SK-N-MC (cell line): ENCODE results near the gene DNER.

ENCODE experiments used
- DNase-seq: peaks from one replicate; pipeline ENCODE4 v3.0.0-alpha.2; 2011; ENCODE audit warnings: low read depth, low spot score
- H3K27ac ChIP-seq: fragments of 200-600 bp; sonication (generic); 2 replicates; pipeline ENCODE4 v1.5.1; 2016; ENCODE audit warnings: mixed run types
- H3K36me3 ChIP-seq: fragments of 200-600 bp; sonication (generic); 2 replicates; pipeline ENCODE4 v1.6.1; 2017; ENCODE audit warnings: antibody characterized with exemption, low read length, mixed read lengths; ENCODE audit not compliant: insufficient read depth
- H3K4me3 ChIP-seq: fragments of 200-600 bp; sonication (generic); 2 replicates; pipeline ENCODE4 v1.5.1; 2016
- H3K9ac ChIP-seq: fragments of 200-600 bp; sonication (generic); 2 replicates; pipeline ENCODE4 v1.8.0; 2017; ENCODE audit warnings: mixed run types, mixed read lengths; ENCODE audit not compliant: insufficient read length
- H3K9me3 ChIP-seq: fragments of 200-600 bp; sonication (generic); 2 replicates; pipeline ENCODE4 v1.6.1; 2017; ENCODE audit warnings: low read depth, mild to moderate bottlenecking, antibody characterized with exemption, low read length, moderate library complexity, mixed read lengths
- EZH2 ChIP-seq: fragments of 200-600 bp; sonication (generic); IDR thresholded peaks from one replicate; pipeline ENCODE4 v1.6.1; 2017; ENCODE audit warnings: antibody characterized with exemption
- FOXP2 ChIP-seq: optimal IDR thresholded peaks from 2 replicates; pipeline ENCODE3; 2011; ENCODE audit warnings: mild to moderate bottlenecking, moderate library complexity; ENCODE audit not compliant: insufficient read depth; ENCODE audit errors: extremely low read length, control extremely low read depth
- POLR2AphosphoS5 ChIP-seq: IDR thresholded peaks from 2 replicates; pipeline ENCODE4 v1.6.1; 2012; ENCODE audit warnings: mild to moderate bottlenecking, low read depth, low read length, borderline replicate concordance

The DNER gene

DNA sequence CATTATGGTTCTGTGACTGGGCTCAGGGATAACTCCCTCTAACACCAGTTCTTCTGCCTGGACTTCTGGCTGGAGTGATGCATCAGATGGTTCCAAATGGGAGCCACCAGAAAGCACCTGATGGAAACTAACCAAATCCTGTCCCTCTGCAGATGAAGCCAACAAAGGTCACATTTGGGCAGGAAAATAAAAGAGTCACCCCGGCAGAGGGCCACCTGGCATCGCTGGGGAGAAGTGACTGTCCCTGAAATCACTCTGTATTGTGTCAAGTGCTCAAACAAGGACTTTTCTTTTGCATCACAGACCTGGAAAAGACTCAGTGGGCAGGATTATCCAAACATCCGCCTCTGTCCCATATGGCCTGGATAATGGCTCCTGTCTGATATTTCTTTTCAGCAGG lies 47.5 kb downstream of the DNER start:
- Histone ChIP-seq H3K9me3 (no peaks in the 10 kb centered on the region), H3K36me3 (no peaks in the 10 kb centered on the region), H3K27ac (no peak overlapping the region), H3K9ac (no peak overlapping the region), H3K4me3 (no peak overlapping the region)
- TF ChIP-seq EZH2 (no peak), POLR2AphosphoS5 (no peak), FOXP2 (no peak)
- no peak for DNase-seq

DNA sequence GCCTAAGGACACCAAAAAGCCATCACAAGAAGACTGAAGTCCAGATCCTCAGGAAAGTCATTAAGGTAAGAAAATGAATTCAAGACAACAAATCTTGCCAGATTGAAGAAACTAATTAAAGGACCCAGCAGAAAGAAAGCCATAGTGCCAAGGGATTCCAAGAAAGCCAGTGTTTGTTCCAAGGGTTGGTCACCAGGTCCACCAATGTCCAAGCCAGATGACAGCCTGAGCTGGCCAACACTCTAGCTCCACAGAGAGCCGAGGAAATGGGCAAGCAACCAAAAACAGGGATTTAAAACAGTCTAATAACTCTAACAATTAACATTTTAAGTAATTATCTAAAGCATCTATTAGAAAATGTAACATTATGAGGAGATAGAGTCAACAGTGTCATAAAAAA lies 49.2 kb downstream of the DNER start:
- Histone ChIP-seq H3K27ac (no peak overlapping the region), H3K36me3 (no peaks in the 10 kb centered on the region), H3K4me3 (no peak overlapping the region), H3K9me3 (no peaks in the 10 kb centered on the region), H3K9ac (no peak overlapping the region)
- no peak for DNase-seq
- no peak for TF ChIP-seq FOXP2
- no peak for TF ChIP-seq EZH2
- no peak for TF ChIP-seq POLR2AphosphoS5

DNA sequence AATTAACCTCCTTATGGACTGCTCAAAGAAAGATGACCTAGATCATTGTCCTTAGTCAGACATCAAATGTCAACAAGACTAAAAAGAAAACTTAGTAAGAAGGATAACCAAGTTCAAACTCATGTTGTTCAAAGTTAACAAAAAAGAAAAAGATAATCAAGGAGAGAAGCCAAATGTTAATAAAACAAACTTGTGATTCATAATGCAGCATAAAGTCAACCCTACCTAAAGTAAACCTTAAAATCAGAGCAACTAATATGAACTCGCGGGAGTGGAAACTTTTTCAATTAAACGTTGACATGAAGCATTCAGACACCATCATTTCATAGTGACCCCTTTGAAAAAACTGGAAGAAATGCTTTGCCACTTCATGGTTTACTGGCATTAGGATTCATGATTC lies 52.9 kb downstream of the DNER start:
- H3K9me3 ChIP-seq = no peaks in the 10 kb centered on the region
- TF ChIP-seq POLR2AphosphoS5 (no peak), EZH2 (no peak), FOXP2 (no peak)
- DNase-seq = no peak
- no peaks in the 10 kb centered on the region for H3K36me3 ChIP-seq
- H3K27ac ChIP-seq = no peak overlapping the region
- no peak overlapping the region for H3K4me3 ChIP-seq
- no peak overlapping the region for H3K9ac ChIP-seq

DNA sequence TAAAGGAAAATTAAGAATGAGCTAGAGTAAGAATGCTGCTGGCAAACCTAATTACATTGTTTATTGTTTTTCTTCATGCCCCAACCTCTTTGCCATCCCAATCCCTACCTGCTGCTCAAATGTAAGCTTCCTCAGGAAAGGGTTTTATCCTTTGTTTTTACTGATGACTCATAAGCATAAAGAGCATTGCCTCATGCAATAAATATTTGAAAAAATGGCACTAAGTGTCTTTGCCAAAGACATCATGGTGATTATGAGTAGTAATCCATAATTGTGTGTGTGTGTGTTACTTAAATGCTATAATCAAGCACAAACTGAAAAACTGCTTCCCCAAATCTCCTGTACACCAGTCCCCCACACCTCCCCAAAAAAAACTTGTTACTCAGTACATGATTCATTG lies 53.4 kb downstream of the DNER start:
- Histone ChIP-seq H3K27ac (no peak overlapping the region), H3K4me3 (no peak overlapping the region), H3K9me3 (no peaks in the 10 kb centered on the region), H3K36me3 (no peaks in the 10 kb centered on the region), H3K9ac (no peak overlapping the region)
- no peak for DNase-seq
- TF ChIP-seq POLR2AphosphoS5 (no peak), EZH2 (no peak), FOXP2 (no peak)

DNA sequence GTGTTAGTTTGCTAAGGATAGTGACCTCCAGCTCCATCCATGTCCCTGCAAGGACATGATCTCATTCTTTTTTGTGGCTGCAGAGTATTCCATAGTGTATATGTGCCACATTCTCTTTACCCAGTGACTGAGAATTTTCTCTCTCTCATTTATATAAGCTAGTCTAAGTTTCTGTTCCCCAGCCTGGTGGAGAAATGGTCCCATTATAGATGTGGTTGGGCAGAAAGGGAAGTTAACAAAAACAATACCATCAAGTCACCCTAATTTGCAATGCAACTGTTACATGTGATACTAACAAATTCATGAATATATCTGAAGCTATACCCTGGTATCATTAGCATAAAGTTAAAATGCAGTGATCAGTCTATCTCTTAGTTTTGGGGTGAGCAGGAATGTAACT lies 54.0 kb downstream of the DNER start:
- no peaks in the 10 kb centered on the region for H3K9me3 ChIP-seq
- H3K27ac ChIP-seq = no peak overlapping the region
- TF ChIP-seq FOXP2 (no peak), EZH2 (no peak), POLR2AphosphoS5 (no peak)
- H3K4me3 ChIP-seq = no peak overlapping the region
- no peak overlapping the region for H3K9ac ChIP-seq
- no peak for DNase-seq
- no peaks in the 10 kb centered on the region for H3K36me3 ChIP-seq

DNA sequence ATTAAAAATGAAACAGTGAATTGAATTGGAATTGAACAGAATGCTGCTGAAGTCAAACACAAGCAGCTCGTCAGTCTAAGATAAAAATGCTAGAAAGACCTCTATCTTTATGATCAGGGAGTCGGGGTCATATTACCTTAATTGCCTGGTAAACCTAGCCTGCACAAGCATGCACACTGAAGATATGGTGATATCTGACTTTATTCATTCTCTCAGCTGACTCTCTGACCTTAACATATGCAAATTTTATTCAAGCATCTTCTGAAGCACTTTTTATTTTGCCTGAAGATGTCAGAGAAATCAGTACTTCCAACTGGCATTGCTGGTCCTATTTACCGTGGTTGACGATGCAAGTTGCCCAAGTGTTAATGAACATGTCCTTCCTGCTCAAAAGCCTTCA lies 56.4 kb downstream of the DNER start:
- Histone ChIP-seq H3K9ac (no peak overlapping the region), H3K36me3 (no peaks in the 10 kb centered on the region), H3K27ac (no peak overlapping the region), H3K9me3 (no peaks in the 10 kb centered on the region), H3K4me3 (no peak overlapping the region)
- no peak for DNase-seq
- TF ChIP-seq POLR2AphosphoS5 (no peak), EZH2 (no peak), FOXP2 (no peak)

DNA sequence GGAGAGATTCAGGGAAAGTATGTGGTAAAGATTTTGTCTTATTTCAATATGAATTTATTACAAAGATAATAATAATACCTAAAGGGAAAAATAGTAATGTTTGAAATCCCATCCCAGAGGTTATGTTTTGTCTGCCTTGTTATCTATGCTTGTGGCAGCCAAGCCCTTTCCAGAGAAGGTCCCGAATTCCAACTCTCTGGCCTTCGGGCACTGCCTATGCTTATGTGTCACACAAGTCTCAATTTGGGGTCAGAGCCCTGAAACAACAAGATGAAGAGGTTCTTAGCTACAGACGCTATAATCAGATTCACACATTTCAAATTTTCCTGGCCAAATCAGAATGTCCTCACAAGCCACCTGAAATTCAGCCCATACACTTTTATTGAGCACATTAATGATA lies 59.9 kb downstream of the DNER start:
- Histone ChIP-seq H3K27ac (no peak overlapping the region), H3K9me3 (no peaks in the 10 kb centered on the region), H3K9ac (no peak overlapping the region), H3K4me3 (no peak overlapping the region), H3K36me3 (no peaks in the 10 kb centered on the region)
- TF ChIP-seq EZH2 (no peak), FOXP2 (no peak), POLR2AphosphoS5 (no peak)
- DNase-seq = no peak

DNA sequence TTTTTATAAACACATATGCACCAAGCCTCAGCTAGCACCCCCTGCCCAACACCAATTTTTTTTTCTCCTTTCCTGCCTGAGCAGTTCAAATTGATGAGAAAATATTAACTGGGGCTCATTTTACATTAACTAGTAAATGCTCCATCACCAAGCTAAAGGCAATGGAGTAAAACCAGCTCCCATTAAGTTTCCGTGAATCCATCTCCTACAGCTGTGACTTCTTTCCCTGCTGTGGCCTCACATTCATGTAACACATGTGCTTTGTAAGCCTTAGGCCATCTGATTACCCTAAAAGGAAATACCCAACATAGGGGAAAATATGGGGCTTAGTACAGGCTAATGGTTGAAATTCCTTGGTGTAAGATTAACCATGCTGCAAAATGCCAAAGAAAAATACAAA lies 60.8 kb downstream of the DNER start:
- DNase-seq = no peak
- H3K4me3 ChIP-seq = no peak overlapping the region
- H3K9ac ChIP-seq = no peak overlapping the region
- TF ChIP-seq EZH2 = no peak
- no peak for TF ChIP-seq POLR2AphosphoS5
- TF ChIP-seq FOXP2 = no peak
- H3K9me3 ChIP-seq = no peaks in the 10 kb centered on the region
- H3K27ac ChIP-seq = no peak overlapping the region
- H3K36me3 ChIP-seq = no peaks in the 10 kb centered on the region

DNA sequence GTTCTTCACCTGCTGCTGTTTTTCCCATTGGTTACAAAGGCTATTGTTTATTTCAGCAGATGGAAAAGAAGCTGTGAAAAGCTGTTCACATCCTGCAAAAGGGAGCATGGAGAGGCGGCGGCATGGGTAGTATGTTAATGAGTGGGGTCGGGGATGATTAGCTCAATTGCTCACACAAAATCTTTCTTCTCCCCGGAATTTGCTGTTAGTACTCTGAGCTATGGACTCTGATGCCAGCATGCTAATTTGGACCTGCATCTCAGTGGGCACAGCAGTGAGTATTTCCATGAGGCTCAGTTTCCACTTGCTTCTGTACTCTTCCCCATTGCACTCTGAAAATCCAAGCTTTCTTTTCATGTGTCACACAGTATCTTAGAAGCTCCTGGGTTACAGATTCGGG lies 61.6 kb downstream of the DNER start:
- H3K9ac ChIP-seq = no peak overlapping the region
- no peak for TF ChIP-seq POLR2AphosphoS5
- no peak for TF ChIP-seq EZH2
- TF ChIP-seq FOXP2 = no peak
- DNase-seq = no peak
- no peaks in the 10 kb centered on the region for H3K36me3 ChIP-seq
- no peak overlapping the region for H3K27ac ChIP-seq
- H3K4me3 ChIP-seq = no peak overlapping the region
- H3K9me3 ChIP-seq = no peaks in the 10 kb centered on the region
